ENCODE data around the gene ASTL.

The ASTL gene

GRCh38 chr2:96150791-96151594 is 12.7 kb upstream of the ASTL start:
- Histone ChIP-seq H3K27ac (ENCODE audit: low read depth, low read length) (no peak overlapping the region), H3K9me3 (ENCODE audit: control insufficient read depth, insufficient read depth, low read length) (no peaks in the 10 kb centered on the region), H3K36me3 (ENCODE audit: control insufficient read depth, insufficient read depth, low read length) (no peaks in the 10 kb centered on the region), H3K9ac (ENCODE audit: low read depth, low read length) (no peak overlapping the region), H3K27me3 (ENCODE audit: control insufficient read depth, insufficient read depth, low read length) (peaks cover 13% of the 10 kb centered on the region), H3K4me3 (ENCODE audit: low read depth, low read length) (no peak overlapping the region), H3K4me1 (ENCODE audit: control insufficient read depth, insufficient read depth, low read length) (peaks cover 25% of the 10 kb centered on the region)

- Histone ChIP-seq H3K9ac (ENCODE audit: low read depth, low read length) (no peak overlapping the region), H3K36me3 (ENCODE audit: control insufficient read depth, insufficient read depth, low read length) (no peaks in the 10 kb centered on the region), H3K27me3 (ENCODE audit: control insufficient read depth, insufficient read depth, low read length) (peaks cover 22% of the 10 kb centered on the region), H3K4me1 (ENCODE audit: control insufficient read depth, insufficient read depth, low read length) (peaks cover 30% of the 10 kb centered on the region), H3K27ac (ENCODE audit: low read depth, low read length) (no peak overlapping the region), H3K9me3 (ENCODE audit: control insufficient read depth, insufficient read depth, low read length) (no peaks in the 10 kb centered on the region), H3K4me3 (ENCODE audit: low read depth, low read length) (no peak overlapping the region)
Measured at GRCh38 chr2:96150007-96150640, 11.8 kb upstream of the ASTL start.

- Histone ChIP-seq H3K9ac (ENCODE audit: low read depth, low read length) (no peak overlapping the region), H3K36me3 (ENCODE audit: control insufficient read depth, insufficient read depth, low read length) (no peaks in the 10 kb centered on the region), H3K4me1 (ENCODE audit: control insufficient read depth, insufficient read depth, low read length) (peaks cover 37% of the 10 kb centered on the region), H3K27me3 (ENCODE audit: control insufficient read depth, insufficient read depth, low read length) (peaks cover 37% of the 10 kb centered on the region), H3K27ac (ENCODE audit: low read depth, low read length) (peak overlapping the region; percentile 28), H3K9me3 (ENCODE audit: control insufficient read depth, insufficient read depth, low read length) (no peaks in the 10 kb centered on the region), H3K4me3 (ENCODE audit: low read depth, low read length) (no peak overlapping the region)
Measured at GRCh38 chr2:96148410-96149217, 10.3 kb upstream of the ASTL start.

GRCh38 chr2:96147593-96148201 is 9.4 kb upstream of the ASTL start:
- Histone ChIP-seq H3K4me1 (ENCODE audit: control insufficient read depth, insufficient read depth, low read length) (peaks cover 34% of the 10 kb centered on the region), H3K27ac (ENCODE audit: low read depth, low read length) (peak overlapping the region; percentile 28), H3K9ac (ENCODE audit: low read depth, low read length) (no peak overlapping the region), H3K9me3 (ENCODE audit: control insufficient read depth, insufficient read depth, low read length) (no peaks in the 10 kb centered on the region), H3K4me3 (ENCODE audit: low read depth, low read length) (no peak overlapping the region), H3K36me3 (ENCODE audit: control insufficient read depth, insufficient read depth, low read length) (0 out of 2 replicates have a peak, but pooled peaks cover 3% of the 10 kb centered on the region), H3K27me3 (ENCODE audit: control insufficient read depth, insufficient read depth, low read length) (peaks cover 37% of the 10 kb centered on the region)

- no peak overlapping the region for H3K27ac ChIP-seq (ENCODE audit: low read depth, low read length)
- H3K9ac ChIP-seq (ENCODE audit: low read depth, low read length): no peak overlapping the region
- H3K4me3 ChIP-seq (ENCODE audit: low read depth, low read length): no peak overlapping the region
- H3K4me1 ChIP-seq (ENCODE audit: control insufficient read depth, insufficient read depth, low read length): peaks cover 31% of the 10 kb centered on the region
- H3K9me3 ChIP-seq (ENCODE audit: control insufficient read depth, insufficient read depth, low read length): no peaks in the 10 kb centered on the region
- peaks cover 37% of the 10 kb centered on the region for H3K27me3 ChIP-seq (ENCODE audit: control insufficient read depth, insufficient read depth, low read length)
- H3K36me3 ChIP-seq (ENCODE audit: control insufficient read depth, insufficient read depth, low read length): 0 out of 2 replicates have a peak, but pooled peaks cover 3% of the 10 kb centered on the region
Measured at GRCh38 chr2:96146881-96147592, 8.7 kb upstream of the ASTL start.

- Histone ChIP-seq H3K9me3 (ENCODE audit: control insufficient read depth, insufficient read depth, low read length) (no peaks in the 10 kb centered on the region), H3K36me3 (ENCODE audit: control insufficient read depth, insufficient read depth, low read length) (0 out of 2 replicates have a peak, but pooled peaks cover 3% of the 10 kb centered on the region), H3K4me1 (ENCODE audit: control insufficient read depth, insufficient read depth, low read length) (peaks cover 31% of the 10 kb centered on the region), H3K4me3 (ENCODE audit: low read depth, low read length) (no peak overlapping the region), H3K9ac (ENCODE audit: low read depth, low read length) (no peak overlapping the region), H3K27ac (ENCODE audit: low read depth, low read length) (no peak overlapping the region), H3K27me3 (ENCODE audit: control insufficient read depth, insufficient read depth, low read length) (peaks cover 37% of the 10 kb centered on the region)
Measured at GRCh38 chr2:96146153-96146880, 8.0 kb upstream of the ASTL start.

GRCh38 chr2:96145848-96146152 is 7.5 kb upstream of the ASTL start:
- H3K9ac ChIP-seq (ENCODE audit: low read depth, low read length): no peak overlapping the region
- H3K36me3 ChIP-seq (ENCODE audit: control insufficient read depth, insufficient read depth, low read length): 0 out of 2 replicates have a peak, but pooled peaks cover 3% of the 10 kb centered on the region
- peaks cover 37% of the 10 kb centered on the region for H3K27me3 ChIP-seq (ENCODE audit: control insufficient read depth, insufficient read depth, low read length)
- peaks cover 31% of the 10 kb centered on the region for H3K4me1 ChIP-seq (ENCODE audit: control insufficient read depth, insufficient read depth, low read length)
- H3K4me3 ChIP-seq (ENCODE audit: low read depth, low read length): peak overlapping the region; percentile 62; the same call in 1 of the 2 replicates
- H3K27ac ChIP-seq (ENCODE audit: low read depth, low read length): no peak overlapping the region
- no peaks in the 10 kb centered on the region for H3K9me3 ChIP-seq (ENCODE audit: control insufficient read depth, insufficient read depth, low read length)

GRCh38 chr2:96145036-96145847 is 6.9 kb upstream of the ASTL start, which contains the start of gene DUSP2:
DUSP2 (minus strand) TSS chr2:96145440; CDS start chr2:96145354, 86 bp downstream.
- Histone ChIP-seq H3K27ac (ENCODE audit: low read depth, low read length) (no peak within 1 kb of the TSS), H3K27me3 (ENCODE audit: control insufficient read depth, insufficient read depth, low read length) (peaks cover 37% of the 10 kb centered on the region), H3K4me3 (ENCODE audit: low read depth, low read length) (peak within 1 kb of the TSS; percentile 62), H3K9me3 (ENCODE audit: control insufficient read depth, insufficient read depth, low read length) (no peaks in the 10 kb centered on the region), H3K9ac (ENCODE audit: low read depth, low read length) (peak within 1 kb of the TSS; percentile 75), H3K36me3 (ENCODE audit: control insufficient read depth, insufficient read depth, low read length) (0 out of 2 replicates have a peak, but pooled peaks cover 3% of the 10 kb centered on the region), H3K4me1 (ENCODE audit: control insufficient read depth, insufficient read depth, low read length) (peaks cover 31% of the 10 kb centered on the region)

- Histone ChIP-seq H3K9me3 (ENCODE audit: control insufficient read depth, insufficient read depth, low read length) (no peaks in the 10 kb centered on the region), H3K4me1 (ENCODE audit: control insufficient read depth, insufficient read depth, low read length) (peaks cover 31% of the 10 kb centered on the region), H3K9ac (ENCODE audit: low read depth, low read length) (peak overlapping the region; percentile 75), H3K4me3 (ENCODE audit: low read depth, low read length) (peak overlapping the region; percentile 62), H3K36me3 (ENCODE audit: control insufficient read depth, insufficient read depth, low read length) (0 out of 2 replicates have a peak, but pooled peaks cover 3% of the 10 kb centered on the region), H3K27me3 (ENCODE audit: control insufficient read depth, insufficient read depth, low read length) (peaks cover 37% of the 10 kb centered on the region), H3K27ac (ENCODE audit: low read depth, low read length) (no peak overlapping the region)
Measured at GRCh38 chr2:96144481-96145035, 6.3 kb upstream of the ASTL start.
